Gastrocnemius medialis (tissue), 4 donors: Measurements from ENCODE around the gene COL4A6.

Experiments used
- CTCF ChIP-seq, 5 experiments: fragments of 450-650 bp in 3 of 5; fragments of 200-600 bp in 2 of 5; sonication (generic) in 2 of 5; IDR thresholded peaks in 4 of 5; conservative IDR thresholded peaks in 1 of 5; 1 replicate in 4 of 5; 2 replicates in 1 of 5; pipeline ENCODE4 v1.5.1; 2016 to 2019; ENCODE audit warnings: antibody characterized with exemption in 5 of 5, mild to moderate bottlenecking in 3 of 5, moderate library complexity in 3 of 5
- POLR2A ChIP-seq, 2 donors: fragments of 450-650 bp; IDR thresholded peaks; one replicate each; pipeline ENCODE4 v1.6.1; 2017; ENCODE audit warnings: antibody characterized with exemption in 2 of 2, mild to moderate bottlenecking in 2 of 2, moderate library complexity in 2 of 2

- TF ChIP-seq CTCF (IDR thresholded peaks at IDR 0.05 in 4 of 5, conservative IDR thresholded peaks at IDR 0.05 in 1 of 5), result no peak
- no peak for TF ChIP-seq POLR2A (IDR thresholded peaks at IDR 0.05)
These were observed 260.7 kb downstream of the COL4A6 start for GRCh38 chrX:108177351-108178142.
